Activated CD4-positive, alpha-beta T cell treated with anti-CD3 and anti-CD28 coated beads for 48 hours (primary cell): Measurements from ENCODE around the gene NFATC4.

Experiments used
- DNase-seq: peaks from one replicate; pipeline ENCODE4 v3.0.0-alpha.2; 2020

NFATC4 gene

DNA sequence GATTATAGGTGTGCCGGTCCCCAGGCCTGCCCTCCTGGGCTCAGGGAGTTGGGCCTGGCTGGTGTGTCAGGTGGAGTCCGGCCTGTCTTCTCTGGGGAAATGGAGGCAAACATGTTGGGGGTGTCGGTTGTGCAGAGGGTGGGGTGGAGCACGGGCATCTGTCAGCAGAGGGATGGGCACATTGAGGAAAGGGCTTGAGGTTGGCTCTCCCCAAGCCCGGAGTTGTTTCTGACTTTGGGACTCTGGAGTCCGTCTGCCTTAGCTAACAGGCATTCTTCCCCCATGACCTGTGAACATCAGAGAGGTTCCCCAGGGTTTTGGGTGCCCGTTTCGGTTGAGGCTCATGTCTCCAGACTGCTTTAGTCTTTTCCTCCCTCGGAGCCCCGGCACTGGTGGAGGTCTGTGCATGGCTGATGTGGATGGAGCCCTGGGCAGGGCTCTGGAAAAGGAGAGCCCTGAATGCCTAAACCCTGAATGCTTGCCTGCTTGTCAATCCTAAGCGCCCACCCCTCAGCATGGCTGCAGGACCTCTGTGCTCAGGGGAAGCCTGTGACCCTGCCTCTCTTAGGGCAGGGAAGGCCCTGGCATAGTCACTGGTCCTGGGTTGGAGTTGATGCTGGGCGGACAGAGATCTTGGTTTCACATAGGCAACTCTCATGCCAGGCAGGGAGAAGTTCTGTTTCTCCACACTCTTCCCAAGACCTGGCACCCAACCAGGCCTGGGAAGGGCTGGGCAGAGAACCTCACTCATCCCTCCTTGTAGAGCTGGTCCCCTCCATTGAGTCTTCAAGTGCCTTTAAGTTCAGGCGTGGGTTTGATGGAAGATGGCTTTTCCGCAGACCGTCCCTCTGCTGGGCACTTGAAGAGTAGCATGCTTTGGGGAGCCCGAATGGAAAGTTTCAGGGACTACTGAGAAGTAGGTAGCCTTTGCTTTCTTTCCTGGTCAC, 43.7 kb downstream of the NFATC4 start:
- DNase-seq, result peak; percentile 55

DNA sequence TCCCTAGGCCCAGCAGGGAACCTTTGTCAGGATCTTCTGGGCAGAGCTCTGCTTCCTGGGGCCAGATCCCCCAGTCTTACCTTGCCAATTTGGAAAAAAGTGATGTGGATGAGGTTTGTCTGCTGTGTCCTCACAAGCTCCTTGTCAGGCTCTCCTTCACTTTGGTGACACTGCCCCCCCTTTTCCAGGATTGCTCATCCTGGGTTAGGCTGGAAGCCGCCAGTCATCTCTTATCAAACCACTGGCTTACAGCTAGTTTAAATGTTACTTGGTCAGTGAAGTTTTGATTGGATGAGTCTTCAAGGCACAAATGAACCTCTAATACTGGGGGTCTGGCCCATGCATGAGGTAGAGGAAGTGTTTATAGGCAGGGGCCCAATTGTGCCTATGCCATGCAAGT, 46.1 kb downstream of the NFATC4 start:
- no peak for DNase-seq

DNA sequence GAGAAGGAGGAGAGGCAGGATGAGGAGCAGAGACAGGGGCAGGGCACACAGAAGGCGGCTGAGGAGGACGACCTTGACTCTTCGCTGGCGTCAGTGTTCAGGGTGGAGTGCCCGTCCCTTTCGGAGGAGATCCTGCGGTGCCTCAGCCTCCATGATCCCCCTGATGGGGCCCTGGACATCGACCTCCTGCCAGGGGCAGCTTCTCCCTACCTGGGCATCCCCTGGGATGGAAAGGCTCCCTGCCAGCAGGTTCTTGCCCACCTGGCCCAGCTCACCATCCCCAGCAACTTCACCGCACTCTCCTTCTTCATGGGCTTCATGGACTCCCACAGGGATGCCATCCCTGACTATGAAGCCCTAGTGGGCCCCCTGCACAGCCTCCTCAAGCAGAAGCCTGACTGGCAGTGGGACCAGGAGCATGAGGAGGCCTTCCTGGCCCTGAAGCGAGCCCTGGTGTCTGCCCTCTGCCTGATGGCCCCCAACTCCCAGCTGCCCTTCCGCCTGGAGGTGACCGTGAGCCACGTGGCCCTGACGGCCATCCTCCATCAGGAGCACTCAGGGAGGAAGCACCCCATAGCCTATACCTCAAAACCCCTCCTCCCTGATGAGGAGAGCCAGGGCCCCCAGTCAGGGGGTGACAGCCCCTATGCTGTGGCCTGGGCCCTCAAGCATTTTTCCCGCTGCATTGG, 46.9 kb downstream of the NFATC4 start:
- no peak for DNase-seq

DNA sequence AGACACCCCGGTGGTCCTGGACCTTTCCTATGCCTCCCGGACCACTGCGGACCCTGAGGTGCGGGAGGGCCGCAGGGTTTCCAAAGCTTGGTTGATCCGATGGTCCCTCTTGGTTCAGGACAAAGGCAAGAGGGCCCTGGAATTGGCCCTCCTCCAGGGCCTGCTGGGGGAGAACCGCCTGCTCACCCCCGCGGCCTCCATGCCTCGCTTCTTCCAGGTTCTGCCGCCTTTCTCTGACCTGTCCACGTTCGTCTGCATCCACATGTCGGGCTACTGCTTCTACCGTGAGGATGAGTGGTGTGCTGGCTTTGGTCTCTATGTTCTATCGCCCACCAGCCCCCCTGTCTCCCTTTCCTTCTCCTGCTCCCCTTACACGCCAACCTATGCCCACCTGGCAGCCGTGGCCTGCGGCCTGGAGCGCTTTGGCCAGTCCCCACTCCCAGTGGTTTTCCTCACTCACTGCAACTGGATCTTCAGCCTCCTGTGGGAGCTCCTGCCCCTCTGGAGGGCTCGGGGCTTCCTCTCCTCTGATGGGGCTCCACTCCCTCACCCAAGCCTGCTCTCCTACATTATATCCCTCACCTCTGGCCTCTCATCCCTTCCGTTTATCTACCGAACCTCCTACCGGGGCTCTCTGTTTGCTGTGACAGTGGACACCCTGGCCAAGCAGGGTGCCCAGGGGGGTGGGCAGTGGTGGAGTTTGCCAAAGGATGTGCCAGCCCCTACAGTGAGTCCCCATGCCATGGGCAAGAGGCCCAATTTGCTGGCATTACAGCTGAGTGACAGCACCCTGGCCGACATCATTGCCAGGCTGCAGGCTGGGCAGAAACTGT, 47.7 kb downstream of the NFATC4 start:
- no peak for DNase-seq

DNA sequence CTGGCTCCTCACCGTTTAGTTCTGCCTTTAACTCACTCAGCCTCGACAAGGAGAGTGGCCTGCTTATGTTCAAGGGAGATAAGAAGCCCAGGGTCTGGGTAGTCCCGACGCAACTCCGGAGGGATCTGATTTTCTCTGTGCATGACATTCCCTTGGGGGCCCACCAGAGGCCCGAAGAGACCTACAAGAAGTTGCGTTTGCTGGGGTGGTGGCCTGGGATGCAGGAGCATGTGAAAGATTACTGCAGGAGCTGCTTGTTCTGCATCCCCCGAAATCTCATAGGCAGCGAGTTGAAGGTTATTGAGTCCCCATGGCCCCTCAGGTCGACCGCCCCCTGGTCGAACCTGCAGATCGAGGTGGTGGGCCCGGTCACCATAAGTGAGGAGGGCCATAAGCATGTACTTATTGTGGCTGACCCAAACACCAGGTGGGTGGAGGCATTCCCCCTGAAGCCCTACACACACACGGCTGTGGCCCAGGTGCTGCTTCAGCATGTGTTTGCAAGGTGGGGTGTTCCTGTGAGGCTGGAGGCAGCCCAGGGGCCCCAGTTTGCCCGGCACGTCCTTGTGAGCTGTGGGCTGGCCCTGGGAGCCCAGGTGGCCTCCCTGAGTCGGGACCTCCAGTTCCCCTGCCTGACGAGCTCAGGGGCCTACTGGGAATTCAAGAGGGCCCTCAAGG, 48.4 kb downstream of the NFATC4 start:
- DNase-seq, result no peak

DNA sequence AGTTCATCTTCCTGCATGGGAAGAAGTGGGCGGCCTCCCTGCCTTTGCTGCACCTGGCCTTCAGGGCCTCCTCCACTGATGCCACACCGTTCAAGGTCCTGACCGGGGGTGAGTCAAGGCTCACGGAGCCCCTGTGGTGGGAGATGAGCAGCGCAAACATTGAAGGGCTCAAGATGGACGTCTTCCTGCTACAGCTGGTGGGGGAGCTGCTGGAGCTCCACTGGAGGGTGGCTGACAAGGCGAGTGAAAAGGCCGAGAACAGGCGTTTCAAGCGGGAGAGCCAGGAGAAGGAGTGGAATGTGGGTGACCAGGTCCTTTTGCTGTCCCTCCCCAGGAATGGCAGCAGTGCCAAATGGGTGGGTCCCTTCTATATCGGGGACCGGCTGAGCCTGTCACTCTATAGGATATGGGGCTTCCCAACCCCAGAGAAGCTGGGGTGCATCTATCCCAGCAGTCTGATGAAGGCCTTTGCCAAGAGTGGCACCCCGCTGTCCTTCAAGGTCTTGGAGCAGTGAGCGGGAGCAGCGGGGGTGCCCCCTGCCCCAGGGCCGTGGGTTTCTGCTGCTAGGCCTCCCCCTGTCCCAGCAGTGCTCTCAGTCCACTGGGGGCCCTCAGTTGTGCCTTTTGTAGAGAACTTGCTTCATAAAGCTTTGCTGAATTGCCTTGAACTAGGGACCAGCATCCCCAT, 49.1 kb downstream of the NFATC4 start:
- no peak for DNase-seq

DNA sequence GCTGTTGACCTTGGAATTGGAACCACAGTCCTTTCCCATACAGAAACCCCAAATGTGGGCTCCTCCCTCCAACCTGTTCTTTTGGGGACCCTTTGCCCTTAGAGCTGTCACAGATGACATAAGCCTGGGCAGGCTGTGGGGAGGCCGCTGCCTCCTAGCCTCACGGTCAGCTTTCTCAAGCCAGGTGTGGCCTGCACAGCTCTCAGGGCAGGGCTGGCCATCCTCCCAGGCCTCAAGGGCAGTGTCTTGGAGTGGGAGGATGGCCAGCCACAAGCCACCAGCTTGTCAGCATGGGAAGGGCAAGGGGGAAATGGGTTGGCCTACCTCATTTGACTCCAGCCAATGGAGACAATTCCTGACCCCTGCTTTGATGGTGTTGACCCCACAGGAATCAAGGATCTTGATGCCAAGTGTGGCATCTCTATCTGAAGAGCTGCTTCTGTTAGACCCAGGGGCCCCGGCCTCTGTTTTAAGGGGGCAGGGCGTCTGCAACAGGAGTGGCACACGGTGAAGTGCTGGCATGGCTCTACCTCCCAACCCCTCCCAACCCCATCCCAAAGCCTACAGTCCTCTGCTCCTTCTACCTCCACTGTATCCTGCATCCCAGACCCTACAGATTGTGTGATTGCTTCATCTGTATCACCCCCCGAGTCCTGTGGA, 50.0 kb downstream of the NFATC4 start:
- DNase-seq, result no peak

DNA sequence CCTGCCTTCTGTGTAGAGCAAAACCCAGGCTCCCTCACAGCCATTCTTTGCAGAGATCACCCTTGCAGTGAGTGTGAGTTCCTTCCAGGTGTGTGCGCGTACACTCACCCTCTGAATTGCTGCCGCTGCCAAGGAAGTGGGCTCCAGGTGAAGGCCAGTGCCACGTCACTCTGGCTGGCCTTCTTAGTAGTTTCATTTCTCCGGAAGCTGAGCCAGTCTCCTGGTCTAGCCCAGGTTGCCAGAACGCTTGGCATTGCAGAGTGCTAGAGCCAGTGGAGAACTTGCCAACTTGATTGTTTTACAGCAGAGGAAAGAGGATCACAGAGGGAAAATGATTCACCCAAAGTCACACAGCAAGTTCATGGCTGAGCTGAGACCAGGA, 50.5 kb downstream of the NFATC4 start:
- no peak for DNase-seq

DNA sequence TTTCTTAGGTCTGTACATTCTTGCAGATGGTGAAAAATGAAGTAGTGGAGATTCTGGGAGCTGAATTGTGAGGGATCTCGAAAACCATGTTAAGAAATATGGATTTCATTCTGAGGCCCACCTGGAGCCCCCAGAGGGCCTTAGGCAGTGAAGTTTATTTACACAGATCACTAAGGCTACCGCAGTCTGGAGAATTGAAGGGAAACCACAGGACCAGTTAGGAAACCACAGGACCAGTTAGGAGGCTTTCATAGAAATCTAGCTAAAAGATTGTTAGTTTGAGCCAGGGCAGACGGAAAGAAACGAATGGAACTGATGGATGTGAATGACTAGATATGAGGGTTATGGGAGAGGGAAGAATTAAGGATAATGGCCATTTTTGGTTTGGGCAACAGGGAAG, 54.3 kb downstream of the NFATC4 start:
- DNase-seq, result no peak

DNA sequence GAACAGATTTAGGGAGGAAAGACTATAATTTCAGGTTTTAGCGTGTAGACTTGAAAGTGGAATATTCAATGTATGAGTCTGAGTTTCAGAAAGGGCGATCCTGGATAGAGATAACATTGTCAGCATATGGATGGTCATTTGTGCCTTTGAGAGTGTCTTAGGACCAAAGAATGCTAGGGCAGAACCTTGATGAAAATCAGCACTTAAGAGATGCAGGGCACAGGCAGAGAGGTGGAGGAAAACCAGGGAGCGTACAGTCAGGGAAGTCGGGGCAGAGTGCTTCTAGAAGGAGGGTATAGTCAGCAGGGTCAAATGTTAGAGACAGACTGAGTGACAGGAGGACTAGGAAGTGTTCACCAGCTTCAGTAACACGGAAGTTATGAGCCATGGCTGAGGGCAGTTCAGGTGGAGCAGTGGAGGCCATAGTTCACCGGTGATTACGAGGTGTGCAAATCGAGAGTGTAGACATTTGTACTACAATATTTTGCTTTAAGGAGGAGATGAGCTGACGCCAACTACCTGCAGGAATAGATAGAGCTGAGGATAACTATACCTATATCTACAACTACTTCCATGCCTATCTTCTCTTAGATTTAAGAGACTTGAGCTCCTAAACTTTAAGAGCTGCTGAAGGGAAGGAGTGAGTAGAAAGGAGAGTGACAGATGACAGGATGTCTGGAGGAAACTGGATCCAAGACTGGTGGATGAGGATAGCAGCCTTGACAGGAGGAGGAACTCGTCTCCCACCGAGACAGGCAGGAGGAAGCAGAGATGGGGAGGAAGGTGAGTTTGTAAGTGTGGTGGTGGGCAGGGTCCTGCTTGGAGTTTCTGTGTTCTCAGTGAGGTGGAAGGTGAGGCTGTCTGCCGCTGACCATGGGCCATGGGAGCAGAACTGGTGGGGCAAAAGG, 55.0 kb downstream of the NFATC4 start:
- DNase-seq, result no peak

DNA sequence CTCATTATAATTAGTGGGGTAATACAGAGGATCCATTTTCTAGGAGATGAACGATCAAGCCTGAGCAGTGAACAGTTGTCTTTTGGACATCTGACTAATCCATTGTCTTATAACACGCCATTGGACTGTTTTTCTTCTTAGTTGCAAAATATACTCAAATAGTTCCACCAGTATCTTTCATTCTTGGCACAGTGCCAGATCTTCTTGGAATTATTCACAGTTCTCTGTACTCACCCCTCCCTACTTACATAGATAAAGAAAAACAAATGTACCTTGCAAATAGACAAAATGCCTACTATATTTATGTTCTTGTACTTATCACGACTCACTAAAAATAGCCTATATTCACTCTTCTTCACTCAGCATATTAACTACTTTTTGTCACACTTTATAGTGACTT, 57.7 kb downstream of the NFATC4 start:
- DNase-seq, result no peak

DNA sequence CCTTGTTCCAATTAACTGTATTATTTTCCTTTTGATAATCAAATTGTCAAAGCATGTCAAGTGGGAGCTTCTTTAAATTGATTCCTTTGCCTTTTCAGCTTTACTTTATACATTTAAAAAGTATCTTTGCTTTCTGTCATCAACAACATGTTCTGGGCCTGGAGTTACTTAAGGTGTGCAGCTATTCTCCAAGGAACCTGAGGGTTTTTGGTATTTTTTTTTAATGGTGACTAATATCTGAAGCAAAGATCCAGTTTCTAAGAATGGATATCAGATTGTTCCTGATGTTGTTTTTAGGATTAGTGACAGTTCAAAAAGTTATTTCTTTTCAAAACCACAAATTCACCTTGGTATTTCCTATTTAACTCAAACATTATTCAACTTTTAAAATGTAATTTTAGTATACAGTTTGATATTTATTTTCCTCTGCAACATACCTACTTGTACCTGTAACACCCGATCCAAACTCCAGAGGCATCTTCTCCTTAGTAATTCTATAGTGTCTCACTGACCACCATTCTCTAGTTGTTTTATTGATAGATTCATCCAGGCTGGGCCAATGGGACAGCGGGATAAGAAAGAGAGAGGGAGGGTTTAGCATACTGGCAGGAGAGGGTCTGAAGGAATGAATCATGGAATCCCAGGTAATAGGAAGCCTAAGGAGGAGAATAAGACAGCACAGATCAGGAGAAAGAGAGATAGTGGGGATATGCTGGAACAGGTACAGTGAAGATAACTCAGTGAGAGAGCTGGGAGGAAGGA, 58.3 kb downstream of the NFATC4 start:
- no peak for DNase-seq

DNA sequence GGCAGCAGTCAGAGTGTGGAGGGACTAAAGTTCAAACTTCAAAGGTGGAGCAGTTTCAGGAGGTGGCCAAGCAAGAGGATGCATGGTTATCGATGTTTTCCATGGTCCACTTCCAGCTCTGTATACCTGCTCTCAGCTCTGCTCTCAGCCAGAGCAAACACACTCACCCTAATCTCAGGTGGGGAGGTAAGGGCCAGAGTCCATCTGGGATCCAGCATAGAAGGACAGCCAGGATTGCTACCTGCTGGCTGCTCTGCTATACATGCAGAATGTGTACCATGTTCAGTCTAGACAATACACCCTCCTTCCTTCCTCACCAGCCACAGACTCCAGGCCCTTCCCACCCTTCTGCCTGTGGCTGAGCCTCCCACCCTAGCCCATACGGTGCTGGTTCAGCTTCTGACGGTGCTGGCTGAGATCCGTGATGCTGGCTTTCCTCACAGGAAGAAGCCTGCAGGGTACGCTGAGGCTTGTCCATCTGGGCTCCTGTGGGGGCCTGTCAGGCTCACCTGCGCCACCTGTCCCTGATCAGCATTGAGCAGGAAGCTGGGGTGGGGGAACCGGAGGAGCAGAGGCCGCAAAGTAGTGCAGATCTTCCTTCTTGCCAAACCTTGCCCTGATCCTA, 59.0 kb downstream of the NFATC4 start:
- no peak for DNase-seq

DNA sequence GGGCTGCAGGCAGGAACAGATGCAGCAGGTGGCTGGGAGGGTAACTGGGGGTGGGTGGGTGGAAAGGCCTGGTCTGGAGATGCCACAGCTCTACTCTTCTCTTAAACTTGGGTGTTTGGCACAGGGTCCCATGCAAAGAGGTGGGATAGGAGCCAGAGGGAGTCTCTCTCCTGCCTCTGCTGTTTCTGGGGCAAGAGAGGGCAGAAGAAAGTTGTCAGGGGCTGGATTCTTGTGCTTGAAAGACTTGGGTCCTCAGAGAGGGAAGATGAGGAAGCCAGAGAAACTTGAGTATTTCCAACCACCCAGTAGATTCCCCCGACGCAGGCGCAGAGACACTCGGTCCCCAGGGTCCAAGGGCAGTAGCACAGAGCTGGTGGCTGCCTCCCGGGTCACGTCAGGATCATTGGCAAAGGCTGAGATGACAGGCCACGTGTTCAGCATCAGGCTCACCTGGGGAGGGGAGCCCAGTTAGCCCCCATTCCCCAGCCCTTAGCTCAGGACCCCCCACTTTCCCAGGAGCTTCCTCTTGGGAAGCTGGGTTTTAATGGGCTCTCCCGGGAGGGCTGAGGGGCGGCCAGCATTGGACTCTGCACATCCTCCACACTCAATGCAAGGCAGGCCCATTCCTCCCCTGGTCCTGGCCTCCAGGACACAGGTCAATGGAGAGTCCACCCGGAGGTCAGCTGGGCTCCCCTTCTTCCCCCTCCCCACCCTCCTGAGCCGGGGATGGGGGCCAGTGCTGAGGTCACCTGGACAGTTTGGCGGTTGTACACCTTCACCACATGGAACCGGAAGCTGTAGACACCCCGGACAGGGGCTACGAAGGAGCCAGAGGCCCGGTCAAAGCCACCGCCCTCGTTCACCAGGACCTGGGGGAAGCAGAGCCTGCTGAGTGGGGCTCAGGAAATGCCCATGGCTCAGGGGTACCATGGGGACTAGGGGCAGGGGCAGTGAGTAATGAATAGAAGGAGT, 59.8 kb downstream of the NFATC4 start:
- DNase-seq, result no peak

DNA sequence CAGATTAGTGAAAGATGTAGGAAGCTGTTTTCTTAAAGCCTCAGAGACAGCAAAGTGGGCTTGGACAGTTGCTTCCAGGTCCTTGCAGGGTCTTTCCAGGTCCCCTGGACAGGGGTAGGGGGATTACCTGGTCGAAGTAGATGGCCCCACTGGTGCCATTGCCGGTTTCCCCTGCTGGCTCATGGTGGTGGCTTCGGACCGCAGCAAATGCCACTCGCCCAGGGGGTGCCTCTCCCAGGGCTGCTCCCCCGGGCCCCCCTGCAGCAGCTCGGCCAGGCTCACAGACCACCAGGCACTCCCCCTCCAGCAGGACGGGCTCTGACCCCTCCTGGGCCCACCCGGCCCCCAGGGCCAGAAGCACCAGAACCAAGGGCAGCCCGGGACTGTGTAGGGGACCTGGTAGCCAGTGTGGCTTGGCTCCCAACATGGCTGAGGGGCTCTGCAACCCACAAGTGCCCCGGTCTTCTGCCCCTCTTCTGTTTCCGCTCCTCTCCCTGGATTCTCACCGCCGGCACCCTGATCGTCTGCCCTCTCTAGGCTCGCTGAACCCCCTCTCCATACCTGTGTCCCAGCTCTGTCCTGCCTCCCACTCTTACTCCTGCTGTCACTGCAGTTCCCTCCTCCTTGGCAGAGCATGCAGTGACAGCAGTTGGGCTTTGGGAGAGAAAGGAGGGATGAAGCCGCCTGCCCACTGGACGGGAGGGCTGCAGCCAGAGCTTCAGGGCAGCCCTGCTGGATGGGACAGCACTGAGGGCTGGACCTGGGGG, 60.8 kb downstream of the NFATC4 start:
- DNase-seq, result no peak
